HepG2 (cell line): ENCODE data around the gene HECTD3. TPM values are rescaled to one million over a fixed set of nuclear protein-coding genes. Genes with fewer than 3 reads are reported as not detected.

Experiments
- CREM ChIP-seq, 2 experiments: sonication (generic) in 1 of 2; formaldehyde crosslinking in 1 of 2; IDR thresholded peaks; 2 replicates each; pipeline versions ENCODE4 v1.4.0 to v1.6.1; 2016 to 2020; ENCODE audit warnings: antibody characterized with exemption in 1 of 2, mild to moderate bottlenecking in 1 of 2, missing genetic modification reagents in 1 of 2
- CSRNP1 ChIP-seq: sonication (generic); formaldehyde crosslinking; IDR thresholded peaks from 2 replicates; pipeline ENCODE4 v1.8.1; 2023; ENCODE audit warnings: mild to moderate bottlenecking, missing genetic modification reagents
- GATAD2A ChIP-seq: IDR thresholded peaks from 2 replicates; pipeline ENCODE4 v1.6.1; 2016
- HCFC1 ChIP-seq: fragments of 150-350 bp; IDR thresholded peaks from 2 replicates; pipeline ENCODE4 v1.6.1; 2014; ENCODE audit warnings: low read depth, low read length
- HMG20A ChIP-seq: IDR thresholded peaks from 2 replicates; pipeline ENCODE4 v1.6.1; 2016; ENCODE audit warnings: borderline replicate concordance
- HNRNPLL ChIP-seq: fragments of 200-400 bp; formaldehyde crosslinking; IDR thresholded peaks from 2 replicates; pipeline ENCODE4 v1.6.1; 2017; ENCODE audit warnings: mild to moderate bottlenecking, low read depth, low read length; ENCODE audit not compliant: poor library complexity, severe bottlenecking
- KDM4B ChIP-seq: sonication (generic); formaldehyde crosslinking; IDR thresholded peaks from 2 replicates; pipeline ENCODE4 v1.4.0; 2020; ENCODE audit warnings: missing genetic modification reagents
- MEIS1 ChIP-seq: sonication (generic); formaldehyde crosslinking; IDR thresholded peaks from 2 replicates; pipeline ENCODE4 v1.9.0; 2021; ENCODE audit warnings: mild to moderate bottlenecking, missing genetic modification reagents, moderate library complexity, borderline replicate concordance
- NAIF1 ChIP-seq: sonication (generic); formaldehyde crosslinking; IDR thresholded peaks from 2 replicates; pipeline ENCODE4 v1.5.0; 2020; ENCODE audit warnings: mild to moderate bottlenecking, missing genetic modification reagents, borderline replicate concordance
- PHF21A ChIP-seq: sonication (generic); formaldehyde crosslinking; IDR thresholded peaks from 2 replicates; pipeline ENCODE4 v1.5.0; 2020; ENCODE audit warnings: mild to moderate bottlenecking, missing genetic modification reagents
- RBM22 ChIP-seq: fragments of 200-400 bp; formaldehyde crosslinking; optimal IDR thresholded peaks from 2 replicates; pipeline ENCODE3; 2017; ENCODE audit warnings: mild to moderate bottlenecking, low read length, moderate library complexity
- RBM39 ChIP-seq: fragments of 200-400 bp; formaldehyde crosslinking; IDR thresholded peaks from one replicate; pipeline ENCODE4 v1.6.1; 2018; ENCODE audit warnings: antibody characterized with exemption, mild to moderate bottlenecking, low read depth, low read length; ENCODE audit not compliant: poor library complexity, severe bottlenecking
- SMAD9 ChIP-seq: sonication (generic); formaldehyde crosslinking; IDR thresholded peaks from 2 replicates; pipeline ENCODE4 v1.5.1; 2020; ENCODE audit warnings: mild to moderate bottlenecking, missing genetic modification reagents
- SP1 ChIP-seq, 2 experiments: fragments of 450-650 bp in 1 of 2; sonication (generic) in 1 of 2; formaldehyde crosslinking in 1 of 2; IDR thresholded peaks; 2 replicates each; pipeline versions ENCODE4 v1.4.0 to v1.6.1; 2016 to 2020; ENCODE audit warnings: missing genetic modification reagents in 1 of 2
- SPEN ChIP-seq: sonication (generic); formaldehyde crosslinking; IDR thresholded peaks from 2 replicates; pipeline ENCODE4 v1.5.1; 2020; ENCODE audit warnings: low read depth, mild to moderate bottlenecking, missing genetic modification reagents
- TCF12 ChIP-seq, 2 experiments: fragments of 450-650 bp in 1 of 2; sonication (generic) in 1 of 2; formaldehyde crosslinking in 1 of 2; IDR thresholded peaks; 2 replicates each; pipeline versions ENCODE4 v1.6.1 to v1.8.0; 2017 to 2022; ENCODE audit warnings: antibody characterized with exemption in 1 of 2, mild to moderate bottlenecking in 1 of 2, missing genetic modification reagents in 1 of 2, moderate library complexity in 1 of 2
- ZFAT ChIP-seq: sonication (generic); formaldehyde crosslinking; conservative IDR thresholded peaks from 2 replicates; pipeline ENCODE4 v1.8.1; 2023; ENCODE audit warnings: missing genetic modification reagents, inconsistent platforms
- ZNF160 ChIP-seq: sonication (generic); formaldehyde crosslinking; IDR thresholded peaks from 2 replicates; pipeline ENCODE4 v1.8.0; 2022; ENCODE audit warnings: mild to moderate bottlenecking, inconsistent platforms, missing genetic modification reagents
- ZNF17 ChIP-seq: sonication (generic); formaldehyde crosslinking; IDR thresholded peaks from 2 replicates; pipeline ENCODE4 v1.5.0; 2020; ENCODE audit warnings: mild to moderate bottlenecking, missing genetic modification reagents
- ZNF367 ChIP-seq: sonication (generic); formaldehyde crosslinking; IDR thresholded peaks from 2 replicates; pipeline ENCODE4 v1.4.0; 2020; ENCODE audit warnings: missing genetic modification reagents, borderline replicate concordance
- ZNF496 ChIP-seq: sonication (generic); formaldehyde crosslinking; IDR thresholded peaks from 2 replicates; pipeline ENCODE4 v1.8.1; 2023; ENCODE audit warnings: mild to moderate bottlenecking, moderate library complexity, missing genetic modification reagents; ENCODE audit not compliant: insufficient replicate concordance
- ZNF788 ChIP-seq: sonication (generic); formaldehyde crosslinking; IDR thresholded peaks from 2 replicates; pipeline ENCODE4 v1.5.0; 2020; ENCODE audit warnings: mild to moderate bottlenecking, missing genetic modification reagents, borderline replicate concordance
- polyA plus RNA-seq, 8 experiments: library from polyadenylated mRNA; depleted of rRNA in 3 of 8; stranded (reverse) in 7 of 8; unstranded in 1 of 8; fragments of >200 nt; fragmentation: Illumina TruSeq in 4 of 8; extraction: Trizol in 4 of 8; gene quantifications; 2 replicates each; pipeline versions ENCODE4 v1.2.1 to v1.2.3, GENCODE V29; 2011 to 2016; ENCODE audit warnings: low read depth in 4 of 8, missing spikeins in 1 of 8, mixed read lengths in 1 of 8; ENCODE audit not compliant: insufficient read depth in 1 of 8
- total RNA-seq, 5 experiments: library from RNA; depleted of rRNA; stranded (reverse); fragments of >200 nt; fragmentation: Illumina TruSeq; extraction: Trizol; gene quantifications; 2 replicates each; pipeline ENCODE4 v1.2.3, GENCODE V29; 2016; ENCODE audit warnings: low read depth in 1 of 5
- TF ChIP-seq, protein P1 (sequence below): sonication (generic); formaldehyde crosslinking; IDR thresholded peaks from 2 replicates; pipeline ENCODE4 v1.4.0; 2020; ENCODE audit warnings: missing genetic modification reagents

The HECTD3 gene
- total and polyA plus RNA-seq, 2 of the 13 experiments (the other 11 are each of a cell fraction or from before 2014, with no cell fraction given), result 18.6 to 24.5 TPM

DNA sequence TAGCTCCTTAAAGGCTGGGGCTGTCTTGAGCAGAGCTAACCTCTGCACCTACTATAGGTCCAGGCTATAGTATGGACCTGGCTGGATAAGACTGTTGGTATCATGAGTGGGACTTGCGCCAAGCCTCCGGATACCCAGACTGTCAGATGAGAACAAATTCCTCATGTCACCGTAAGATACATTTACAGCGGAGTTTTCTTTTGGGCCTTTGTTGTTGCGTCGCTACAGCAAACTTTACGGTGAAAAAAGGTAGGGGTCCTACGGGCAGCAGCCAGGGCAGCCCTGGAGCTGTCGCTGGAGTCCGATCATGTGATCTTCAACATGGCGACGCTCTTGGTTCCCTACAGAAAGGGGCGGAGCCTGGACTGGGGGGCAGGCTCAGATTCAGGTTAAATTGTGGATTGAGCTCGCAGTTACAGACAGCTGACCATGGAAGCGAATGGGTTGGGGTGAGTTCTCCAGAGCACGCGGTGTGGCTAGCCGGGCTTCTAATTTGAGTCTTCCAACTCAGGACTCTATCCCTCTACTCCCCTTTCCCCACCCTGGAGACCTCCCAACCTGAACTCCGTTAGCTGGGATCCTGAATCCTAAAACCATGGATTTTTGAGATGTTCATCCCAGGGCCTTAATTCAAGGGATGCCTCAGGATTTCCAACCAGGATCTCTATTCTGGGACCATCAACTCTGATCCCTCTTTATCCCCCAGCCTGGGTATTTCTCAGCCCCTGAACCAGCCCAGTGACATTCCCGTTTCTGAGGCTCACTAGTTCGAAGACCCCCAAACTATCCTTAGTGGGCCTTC, 914 bp upstream of the HECTD3 start, which contains the start of gene UROD (continued):
- TF ChIP-seq CSRNP1 (CRISPR knock-in tag) (no peak; the same call in 1 of the 2 replicates), TCF12 (IDR thresholded peaks at IDR 0.05) (no peak), TCF12 (CRISPR knock-in tag; IDR thresholded peaks at IDR 0.05) (no peak), MEIS1 (CRISPR knock-in tag) (no peak), SPEN (CRISPR knock-in tag) (peak; percentile 76), CREM (IDR thresholded peaks at IDR 0.05) (peak; percentile 77), CREM (CRISPR knock-in tag; IDR thresholded peaks at IDR 0.05) (no peak), ZNF496 (CRISPR knock-in tag) (no peak), ZNF160 (CRISPR knock-in tag) (no peak), KDM4B (CRISPR knock-in tag) (no peak), NAIF1 (CRISPR knock-in tag) (0 out of 2 replicates have a peak, but pooled peaks have one; percentile 66), ZNF367 (CRISPR knock-in tag) (no peak), SMAD9 (0 out of 2 replicates have a peak, but pooled peaks have one; percentile 60), SP1 (IDR thresholded peaks at IDR 0.05) (no peak), SP1 (CRISPR knock-in tag; IDR thresholded peaks at IDR 0.05) (peak; percentile 81), ZNF17 (CRISPR knock-in tag) (no peak), HMG20A (CRISPR knock-in tag) (no peak), HNRNPLL (peak; percentile 22), RBM22 (peak; percentile 87), PHF21A (CRISPR knock-in tag) (peak; percentile 23; the same call in 1 of the 2 replicates), ZFAT (CRISPR knock-in tag) (peak; percentile 48; the same call in 1 of the 2 replicates), GATAD2A (CRISPR knock-in tag) (peak; percentile 78), HCFC1 (peak; percentile 72), ZNF788 (peak; percentile 79; the same call in 1 of the 2 replicates), RBM39 (no peak)
- TF ChIP-seq, protein P1, sequence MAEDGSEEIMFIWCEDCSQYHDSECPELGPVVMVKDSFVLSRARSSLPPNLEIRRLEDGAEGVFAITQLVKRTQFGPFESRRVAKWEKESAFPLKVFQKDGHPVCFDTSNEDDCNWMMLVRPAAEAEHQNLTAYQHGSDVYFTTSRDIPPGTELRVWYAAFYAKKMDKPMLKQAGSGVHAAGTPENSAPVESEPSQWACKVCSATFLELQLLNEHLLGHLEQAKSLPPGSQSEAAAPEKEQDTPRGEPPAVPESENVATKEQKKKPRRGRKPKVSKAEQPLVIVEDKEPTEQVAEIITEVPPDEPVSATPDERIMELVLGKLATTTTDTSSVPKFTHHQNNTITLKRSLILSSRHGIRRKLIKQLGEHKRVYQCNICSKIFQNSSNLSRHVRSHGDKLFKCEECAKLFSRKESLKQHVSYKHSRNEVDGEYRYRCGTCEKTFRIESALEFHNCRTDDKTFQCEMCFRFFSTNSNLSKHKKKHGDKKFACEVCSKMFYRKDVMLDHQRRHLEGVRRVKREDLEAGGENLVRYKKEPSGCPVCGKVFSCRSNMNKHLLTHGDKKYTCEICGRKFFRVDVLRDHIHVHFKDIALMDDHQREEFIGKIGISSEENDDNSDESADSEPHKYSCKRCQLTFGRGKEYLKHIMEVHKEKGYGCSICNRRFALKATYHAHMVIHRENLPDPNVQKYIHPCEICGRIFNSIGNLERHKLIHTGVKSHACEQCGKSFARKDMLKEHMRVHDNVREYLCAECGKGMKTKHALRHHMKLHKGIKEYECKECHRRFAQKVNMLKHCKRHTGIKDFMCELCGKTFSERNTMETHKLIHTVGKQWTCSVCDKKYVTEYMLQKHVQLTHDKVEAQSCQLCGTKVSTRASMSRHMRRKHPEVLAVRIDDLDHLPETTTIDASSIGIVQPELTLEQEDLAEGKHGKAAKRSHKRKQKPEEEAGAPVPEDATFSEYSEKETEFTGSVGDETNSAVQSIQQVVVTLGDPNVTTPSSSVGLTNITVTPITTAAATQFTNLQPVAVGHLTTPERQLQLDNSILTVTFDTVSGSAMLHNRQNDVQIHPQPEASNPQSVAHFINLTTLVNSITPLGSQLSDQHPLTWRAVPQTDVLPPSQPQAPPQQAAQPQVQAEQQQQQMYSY (CRISPR knock-in tag), result no peak
